IMR-90 (cell line): ENCODE data around the gene STRN. TPM values are rescaled to one million over a fixed set of nuclear protein-coding genes. Genes with fewer than 3 reads are reported as not detected.

Source experiments
- ATAC-seq: fragments of 200-7000 bp; cut with Tn5 transposase; 2 replicates; pipeline ENCODE4 v1.9.1; 2020; ENCODE audit warnings: low read depth, mild to moderate bottlenecking, moderate library complexity
- BruUV-seq: library from RNA; stranded (reverse); fragments of 400-500 nt; replicated peaks from 2 replicates; lab custom pipeline; 2021; lab: Mats Ljungman, UMichigan
- CTCF ChIA-PET: fragments of 300-600 bp; formaldehyde crosslinking; extraction: SDS; loops from one replicate; lab custom pipeline; 2021; ENCODE audit warnings: antibody characterized with exemption; lab: Yijun Ruan, JAX
- POLR2A ChIA-PET: fragments of 300-600 bp; sonication (Branson Sonifier 250); formaldehyde crosslinking; loops from one replicate; lab custom pipeline; 2022; ENCODE audit warnings: antibody characterized with exemption; ENCODE audit not compliant: unreplicated experiment; lab: Charles Lee
- DNase-seq: peaks from one replicate; pipeline ENCODE4 v3.0.0; 2013
- H2AFZ ChIP-seq: replicated peaks from 2 replicates; pipeline ENCODE3; 2013; ENCODE audit warnings: low read length, mild to moderate bottlenecking; ENCODE audit not compliant: poor library complexity
- H2AK5ac ChIP-seq: 2 replicates; pipeline ENCODE4 v1.6.1; 2013; ENCODE audit warnings: low read depth, low read length, inconsistent platforms
- H2AK9ac ChIP-seq: replicated peaks from 2 replicates; pipeline ENCODE3; 2013; ENCODE audit warnings: mild to moderate bottlenecking, low read depth, low read length, moderate library complexity; ENCODE audit not compliant: poor library complexity
- H2BK120ac ChIP-seq: 2 replicates; pipeline ENCODE4 v1.6.1; 2013; ENCODE audit warnings: low read depth, low read length, inconsistent platforms
- H2BK15ac ChIP-seq: 3 replicates; pipeline ENCODE4 v1.6.1; 2013; ENCODE audit warnings: low read depth, low read length, inconsistent platforms
- H2BK20ac ChIP-seq: 2 replicates; pipeline ENCODE4 v1.6.1; 2013; ENCODE audit warnings: low read depth, mild to moderate bottlenecking, inconsistent platforms, low read length, moderate library complexity
- H2BK5ac ChIP-seq: 2 replicates; pipeline ENCODE4 v1.6.1; 2013; ENCODE audit warnings: mild to moderate bottlenecking, low read depth, low read length, inconsistent platforms; ENCODE audit not compliant: poor library complexity, severe bottlenecking
- H3K14ac ChIP-seq: replicated peaks from 2 replicates; pipeline ENCODE4 v1.6.1; 2013; ENCODE audit warnings: low read depth, low read length, inconsistent platforms
- H3K18ac ChIP-seq: 2 replicates; pipeline ENCODE4 v1.6.1; 2013; ENCODE audit warnings: low read depth, low read length, control low read depth
- H3K23ac ChIP-seq: 2 replicates; pipeline ENCODE4 v1.6.1; 2013; ENCODE audit warnings: low read depth, low read length, inconsistent platforms
- H3K27ac ChIP-seq: 2 replicates; pipeline ENCODE4 v1.5.1; 2013; ENCODE audit warnings: mild to moderate bottlenecking, control low read depth, low read length; ENCODE audit not compliant: insufficient read depth
- H3K27me3 ChIP-seq: 2 replicates; pipeline ENCODE4 v1.6.1; 2013; ENCODE audit warnings: low read length; ENCODE audit not compliant: control insufficient read depth, insufficient read depth
- H3K36me3 ChIP-seq: 2 replicates; pipeline ENCODE4 v1.6.1; 2013; ENCODE audit warnings: low read length, mixed read lengths; ENCODE audit not compliant: control insufficient read depth, insufficient read depth
- H3K4ac ChIP-seq: 2 replicates; pipeline ENCODE4 v1.6.1; 2013; ENCODE audit warnings: low read depth, low read length, inconsistent platforms
- H3K4me1 ChIP-seq: 2 replicates; pipeline ENCODE4 v1.6.1; 2013; ENCODE audit warnings: low read length, mixed read lengths; ENCODE audit not compliant: control insufficient read depth, insufficient read depth
- H3K4me2 ChIP-seq: 2 replicates; pipeline ENCODE4 v1.6.1; 2013; ENCODE audit warnings: low read depth, mild to moderate bottlenecking, control low read depth, low read length, moderate library complexity
- H3K4me3 ChIP-seq: 2 replicates; pipeline ENCODE4 v1.5.1; 2013; ENCODE audit warnings: low read depth, mild to moderate bottlenecking, control low read depth, low read length, moderate library complexity; ENCODE audit not compliant: insufficient read depth
- H3K56ac ChIP-seq: 2 replicates; pipeline ENCODE4 v1.6.1; 2013; ENCODE audit warnings: low read length, inconsistent platforms; ENCODE audit not compliant: insufficient read depth; ENCODE audit errors: extremely low read depth
- H3K79me1 ChIP-seq, 2 experiments: 2 replicates each; pipeline ENCODE4 v1.6.1; 2013; ENCODE audit warnings: low read length in 2 of 2, inconsistent platforms in 1 of 2, low read depth in 1 of 2
- H3K9ac ChIP-seq: 2 replicates; pipeline ENCODE4 v1.6.1; 2013; ENCODE audit warnings: low read depth, low read length, control low read depth
- H3K9me1 ChIP-seq: 2 replicates; pipeline ENCODE4 v1.6.1; 2013; ENCODE audit warnings: low read length, inconsistent platforms; ENCODE audit not compliant: insufficient read depth
- H3K9me3 ChIP-seq: 2 replicates; pipeline ENCODE4 v1.6.1; 2013; ENCODE audit warnings: low read length; ENCODE audit not compliant: control insufficient read depth, insufficient read depth
- H4K20me1 ChIP-seq: 2 replicates; pipeline ENCODE4 v1.6.1; 2013; ENCODE audit warnings: low read length, inconsistent platforms; ENCODE audit not compliant: insufficient read depth
- H4K5ac ChIP-seq: 2 replicates; pipeline ENCODE4 v1.6.1; 2013; ENCODE audit warnings: mild to moderate bottlenecking, low read depth, low read length, control low read depth
- H4K8ac ChIP-seq, 2 experiments: 2 replicates each; pipeline ENCODE4 v1.6.1; 2013; ENCODE audit warnings: low read depth in 2 of 2, low read length in 2 of 2, control low read depth in 1 of 2, inconsistent platforms in 1 of 2
- H4K91ac ChIP-seq: 2 replicates; pipeline ENCODE4 v1.6.1; 2013; ENCODE audit warnings: low read depth, low read length, inconsistent platforms; ENCODE audit not compliant: insufficient read depth
- BHLHE40 ChIP-seq: fragments of 150-350 bp; IDR thresholded peaks from 2 replicates; pipeline ENCODE4 v1.6.1; 2016; ENCODE audit warnings: mild to moderate bottlenecking, low read depth, low read length
- MAFK ChIP-seq: IDR thresholded peaks from 2 replicates; pipeline ENCODE4 v1.6.1; 2012; ENCODE audit warnings: low read depth, low read length, improper control_type of control experiment
- MXI1 ChIP-seq: IDR thresholded peaks from 2 replicates; pipeline ENCODE4 v1.6.1; 2012; ENCODE audit warnings: low read depth, mild to moderate bottlenecking, low read length, moderate library complexity, borderline replicate concordance
- NFE2L2 ChIP-seq: fragments of 150-350 bp; IDR thresholded peaks from 2 replicates; pipeline ENCODE4 v1.6.1; 2016; ENCODE audit warnings: low read depth, mild to moderate bottlenecking, low read length
- POLR2A ChIP-seq: IDR thresholded peaks from 2 replicates; pipeline ENCODE4 v1.6.1; 2012; ENCODE audit warnings: mild to moderate bottlenecking, low read depth, low read length
- RAD21 ChIP-seq: IDR thresholded peaks from 2 replicates; pipeline ENCODE4 v1.6.1; 2012; ENCODE audit warnings: low read length, improper control_type of control experiment
- RCOR1 ChIP-seq: IDR thresholded peaks from 2 replicates; pipeline ENCODE4 v1.6.1; 2012; ENCODE audit warnings: mild to moderate bottlenecking, low read length, improper control_type of control experiment; ENCODE audit not compliant: insufficient replicate concordance
- SMC3 ChIP-seq: fragments of 150-350 bp; IDR thresholded peaks from 2 replicates; pipeline ENCODE4 v1.6.1; 2016; ENCODE audit warnings: low read depth, mild to moderate bottlenecking, antibody characterized with exemption, low read length, moderate library complexity
- WGBS, 2 experiments: methylation state at CpG; one replicate each; pipeline versions ENCODE4 v1.1.5 to v1.1.7; 2013; ENCODE audit warnings: missing lambda C conversion rate in 2 of 2; ENCODE audit not compliant: insufficient read length in 1 of 2; ENCODE audit errors: extremely low coverage in 2 of 2; 5-methylcytosine and 5-hydroxymethylcytosine counted together
- dilution Hi-C: fragments of 300-500 bp; cut with HindIII; formaldehyde crosslinking; loops from one replicate; pipeline ENCODE4 v1.14.3; 2018; ENCODE audit warnings: low sequenced_read_pairs; ENCODE audit not compliant: unreplicated experiment
- in situ Hi-C: fragments of 300-500 bp; cut with MboI; formaldehyde crosslinking; loops from 3 replicates; pipeline ENCODE4 v1.14.3; 2019; ENCODE audit warnings: low sequenced_read_pairs, inconsistent platforms, mixed read lengths
- intact Hi-C: fragments of 100-400 bp; cut with micrococcal nuclease; formaldehyde crosslinking; loops from 2 replicates; pipeline ENCODE4 v1.10.0; 2022
- polyA plus RNA-seq, 3 experiments: library from polyadenylated mRNA; depleted of rRNA; stranded (reverse); fragments of >200 nt; gene quantifications; 2 replicates each; pipeline ENCODE4 v1.2.3, GENCODE V29; 2012; ENCODE audit warnings: low replicate concordance in 1 of 3
- total RNA-seq: library from RNA; depleted of rRNA; stranded (reverse); fragments of >200 nt; gene quantifications from 2 replicates; pipeline ENCODE4 v1.2.3, GENCODE V29; 2012
- TF ChIP-seq, protein P1 (sequence below): conservative IDR thresholded peaks from 2 replicates; pipeline ENCODE4 v1.5.1; 2012; ENCODE audit warnings: mild to moderate bottlenecking, low read depth, low read length, improper control_type of control experiment
- TF ChIP-seq, protein P2 (sequence below): fragments of 150-350 bp; IDR thresholded peaks from 2 replicates; pipeline ENCODE4 v1.6.1; 2017; ENCODE audit warnings: mild to moderate bottlenecking, antibody characterized with exemption, low read length, low read depth

Gene STRN
- total and polyA plus RNA-seq, 2 of the 4 experiments (the other 2 are of a cell fraction), result 5.1 to 23.3 TPM

- Histone ChIP-seq H3K27me3 (peaks cover 20% of the 10 kb centered on the region), H4K5ac (no peak overlapping the region), H3K18ac (no peak overlapping the region), H4K8ac (no peak overlapping the region), H2AK9ac (no peak overlapping the region), H2BK20ac (no peak overlapping the region), H3K4me1 (no peaks in the 10 kb centered on the region), H3K27ac (no peak overlapping the region), H3K79me1 (no peaks in the 10 kb centered on the region), H3K36me3 (no peaks in the 10 kb centered on the region), H4K91ac (no peak overlapping the region), H3K4me2 (no peak overlapping the region), H2AFZ (no peak overlapping the region), H2BK15ac (no peak overlapping the region), H3K9me3 (no peaks in the 10 kb centered on the region), H3K23ac (no peak overlapping the region), H2BK5ac (no peak overlapping the region), H3K9ac (no peak overlapping the region), H2BK120ac (no peak overlapping the region), H4K20me1 (no peaks in the 10 kb centered on the region), H3K56ac (no peak overlapping the region), H3K14ac (no peak overlapping the region), H3K4me3 (no peak overlapping the region), H3K9me1 (no peaks in the 10 kb centered on the region), H3K4ac (no peak overlapping the region), H2AK5ac (no peak overlapping the region)
- TF ChIP-seq, protein P1, sequence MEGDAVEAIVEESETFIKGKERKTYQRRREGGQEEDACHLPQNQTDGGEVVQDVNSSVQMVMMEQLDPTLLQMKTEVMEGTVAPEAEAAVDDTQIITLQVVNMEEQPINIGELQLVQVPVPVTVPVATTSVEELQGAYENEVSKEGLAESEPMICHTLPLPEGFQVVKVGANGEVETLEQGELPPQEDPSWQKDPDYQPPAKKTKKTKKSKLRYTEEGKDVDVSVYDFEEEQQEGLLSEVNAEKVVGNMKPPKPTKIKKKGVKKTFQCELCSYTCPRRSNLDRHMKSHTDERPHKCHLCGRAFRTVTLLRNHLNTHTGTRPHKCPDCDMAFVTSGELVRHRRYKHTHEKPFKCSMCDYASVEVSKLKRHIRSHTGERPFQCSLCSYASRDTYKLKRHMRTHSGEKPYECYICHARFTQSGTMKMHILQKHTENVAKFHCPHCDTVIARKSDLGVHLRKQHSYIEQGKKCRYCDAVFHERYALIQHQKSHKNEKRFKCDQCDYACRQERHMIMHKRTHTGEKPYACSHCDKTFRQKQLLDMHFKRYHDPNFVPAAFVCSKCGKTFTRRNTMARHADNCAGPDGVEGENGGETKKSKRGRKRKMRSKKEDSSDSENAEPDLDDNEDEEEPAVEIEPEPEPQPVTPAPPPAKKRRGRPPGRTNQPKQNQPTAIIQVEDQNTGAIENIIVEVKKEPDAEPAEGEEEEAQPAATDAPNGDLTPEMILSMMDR, result no peak
- TF ChIP-seq BHLHE40 (no peak), NFE2L2 (no peak), MAFK (no peak), MXI1 (no peak), SMC3 (no peak), RCOR1 (no peak), POLR2A (no peak), RAD21 (no peak)
- TF ChIP-seq, protein P2, sequence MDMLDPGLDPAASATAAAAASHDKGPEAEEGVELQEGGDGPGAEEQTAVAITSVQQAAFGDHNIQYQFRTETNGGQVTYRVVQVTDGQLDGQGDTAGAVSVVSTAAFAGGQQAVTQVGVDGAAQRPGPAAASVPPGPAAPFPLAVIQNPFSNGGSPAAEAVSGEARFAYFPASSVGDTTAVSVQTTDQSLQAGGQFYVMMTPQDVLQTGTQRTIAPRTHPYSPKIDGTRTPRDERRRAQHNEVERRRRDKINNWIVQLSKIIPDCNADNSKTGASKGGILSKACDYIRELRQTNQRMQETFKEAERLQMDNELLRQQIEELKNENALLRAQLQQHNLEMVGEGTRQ, result no peak
- in situ Hi-C loops, result no loop called here
- DNase-seq (no peak), ATAC-seq (no peak)
- POLR2A ChIA-PET, result no interaction called here
- no TSS peak for BruUV-seq
- dilution Hi-C loops, result no loop called here
- CTCF ChIA-PET, result no interaction called here
- WGBS, 2 experiments, result no CpG with 5 or more reads among the region's 3 CpGs
- intact Hi-C loops, result no loop called here
These were observed 163.4 kb downstream of the STRN start for GRCh38 chr2:36802952-36803351.
